ENCODE results near the gene PIK3R2. TPM values are rescaled to one million over a fixed set of nuclear protein-coding genes. Genes with fewer than 3 reads are reported as not detected.
"Not testable (repeated sequence)": the region's sequence is repeated elsewhere in the genome, so short reads cannot be mapped to it uniquely, and the experiment has no call there.

PIK3R2 gene
- 41.4 and 42.4 TPM in 2 replicates for total RNA-seq

DNA sequence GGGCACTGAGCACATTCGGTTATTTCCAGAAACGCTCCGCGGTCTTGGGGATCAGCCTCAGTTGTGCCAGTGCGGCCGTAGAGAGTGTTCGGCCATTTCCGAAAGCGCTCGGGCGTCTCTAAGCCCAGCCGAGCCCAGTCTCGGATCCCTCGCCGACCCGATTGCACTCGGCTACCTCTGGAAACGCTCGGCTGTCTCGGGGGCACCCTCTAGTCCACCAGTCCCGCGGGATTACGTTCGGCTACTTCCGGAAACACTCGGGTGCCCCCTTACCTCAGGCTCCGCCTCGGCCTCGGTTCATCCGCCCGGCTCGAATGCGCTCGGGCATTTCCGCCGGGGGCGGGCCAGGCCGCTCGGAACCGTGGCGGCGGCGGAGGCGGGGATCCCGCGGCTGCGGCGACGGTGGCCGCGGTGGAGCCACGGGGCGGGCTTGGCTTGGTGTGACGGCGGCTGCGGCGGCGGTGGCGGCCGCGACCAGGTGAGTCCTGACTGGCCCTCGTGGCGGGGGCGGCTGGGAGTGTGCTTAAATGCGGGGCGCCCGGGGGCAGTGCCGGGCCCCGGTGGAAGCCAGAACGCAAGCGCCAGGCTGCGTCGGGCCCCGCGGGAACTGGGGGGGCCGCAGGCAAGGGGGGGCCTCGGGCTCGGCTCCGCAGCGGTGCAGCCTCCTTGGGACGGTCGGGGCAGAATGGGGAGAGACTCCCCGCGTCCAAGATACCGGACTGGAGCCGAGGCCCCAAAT lies at the start of gene PIK3R2:
TSS of gene PIK3R2 (plus strand) at position 347 of the 739 bp plus-strand sequence. CDS start 2,717 bp downstream, outside the sequence.
- Histone ChIP-seq H3K36me3 (ENCODE audit: control insufficient read depth, insufficient read depth, low read length) (peaks cover 2% of the 10 kb centered on the region), H3K27me3 (ENCODE audit: control insufficient read depth, insufficient read depth, low read length) (no peaks in the 10 kb centered on the region), H3K4me3 (ENCODE audit: low read depth, low read length) (peak within 1 kb of the TSS; percentile 96)
- TF ChIP-seq CTCF (IDR thresholded peaks at IDR 0.05; ENCODE audit: insufficient read depth, low read length, poor library complexity, severe bottlenecking): no peak
- DNase-seq (ENCODE audit: low read depth): peak; percentile 85

- peaks cover 11% of the 10 kb centered on the region for H3K27me3 ChIP-seq (ENCODE audit: control insufficient read depth, insufficient read depth, low read length)
- DNase-seq (ENCODE audit: low read depth): no peak
- no peak for TF ChIP-seq CTCF (IDR thresholded peaks at IDR 0.05; ENCODE audit: insufficient read depth, low read length, poor library complexity, severe bottlenecking)
- H3K4me3 ChIP-seq (ENCODE audit: low read depth, low read length): peak overlapping the region; percentile 31
- H3K36me3 ChIP-seq (ENCODE audit: control insufficient read depth, insufficient read depth, low read length): no peaks in the 10 kb centered on the region
These were observed 48.2 kb upstream of the PIK3R2 start for GRCh38 chr19:18104793-18105131.

GRCh38 chr19:18105259-18105658 lies 47.7 kb upstream of the PIK3R2 start:
- peaks cover 10% of the 10 kb centered on the region for H3K27me3 ChIP-seq (ENCODE audit: control insufficient read depth, insufficient read depth, low read length)
- not testable (repeated sequence) for DNase-seq (ENCODE audit: low read depth); H3K36me3 ChIP-seq (ENCODE audit: control insufficient read depth, insufficient read depth, low read length); H3K4me3 ChIP-seq (ENCODE audit: low read depth, low read length)

DNA sequence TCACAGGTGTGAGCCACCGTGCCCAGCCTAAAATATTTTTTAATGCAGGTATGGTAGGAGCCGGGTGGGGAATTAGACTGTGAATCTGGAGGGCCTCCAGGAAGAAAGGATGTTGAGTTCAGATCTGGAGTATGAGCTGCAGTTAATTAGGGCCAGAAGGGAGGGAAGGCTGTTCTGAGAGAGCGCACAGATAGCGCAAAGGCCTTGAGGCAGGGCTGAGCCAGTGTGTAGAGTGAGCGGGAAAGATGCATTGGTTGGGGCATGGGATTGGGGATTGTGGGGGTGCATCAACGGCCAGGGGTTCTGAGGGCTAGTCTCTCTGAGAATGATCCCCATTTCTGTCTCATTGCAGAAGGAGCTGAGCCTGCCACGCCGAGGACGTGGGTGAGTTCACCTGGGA lies 45.7 kb upstream of the PIK3R2 start:
- TF ChIP-seq CTCF (IDR thresholded peaks at IDR 0.05; ENCODE audit: insufficient read depth, low read length, poor library complexity, severe bottlenecking): no peak
- H3K27me3 ChIP-seq (ENCODE audit: control insufficient read depth, insufficient read depth, low read length): peaks cover 8% of the 10 kb centered on the region
- H3K36me3 ChIP-seq (ENCODE audit: control insufficient read depth, insufficient read depth, low read length): no peaks in the 10 kb centered on the region
- no peak overlapping the region for H3K4me3 ChIP-seq (ENCODE audit: low read depth, low read length)
- no peak for DNase-seq (ENCODE audit: low read depth)

GRCh38 chr19:18108897-18109296 lies 44.1 kb upstream of the PIK3R2 start:
- DNase-seq (ENCODE audit: low read depth): no peak
- H3K36me3 ChIP-seq (ENCODE audit: control insufficient read depth, insufficient read depth, low read length): no peaks in the 10 kb centered on the region
- no peak for TF ChIP-seq CTCF (IDR thresholded peaks at IDR 0.05; ENCODE audit: insufficient read depth, low read length, poor library complexity, severe bottlenecking)

DNA sequence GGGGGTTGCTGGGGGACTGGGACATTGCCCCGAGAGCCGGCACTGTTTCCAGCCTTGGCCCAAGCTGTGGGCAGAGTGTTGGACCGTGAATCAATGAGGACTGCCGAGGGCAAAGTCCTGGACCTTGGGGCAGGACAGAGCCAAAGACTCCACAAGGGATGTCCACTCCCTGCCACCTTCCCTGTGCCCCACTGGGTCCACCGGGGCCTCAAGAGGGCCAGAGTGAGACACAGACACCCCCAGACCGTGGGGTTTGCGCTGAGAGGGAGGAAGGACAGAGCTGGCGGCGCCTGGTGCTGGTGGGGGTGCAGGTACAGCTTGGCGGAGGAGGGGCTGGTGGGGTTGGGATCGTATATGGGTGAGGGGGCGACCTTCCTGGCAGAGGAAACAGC lies 43.6 kb upstream of the PIK3R2 start:
- no peak for TF ChIP-seq CTCF (IDR thresholded peaks at IDR 0.05; ENCODE audit: insufficient read depth, low read length, poor library complexity, severe bottlenecking)
- Histone ChIP-seq H3K4me3 (ENCODE audit: low read depth, low read length) (peak overlapping the region; percentile 80), H3K36me3 (ENCODE audit: control insufficient read depth, insufficient read depth, low read length) (no peaks in the 10 kb centered on the region), H3K27me3 (ENCODE audit: control insufficient read depth, insufficient read depth, low read length) (peaks cover 5% of the 10 kb centered on the region)
- no peak for DNase-seq (ENCODE audit: low read depth)

More at GRCh38 chr19:18108897-18109296, 44.1 kb upstream of the PIK3R2 start:
- Histone ChIP-seq H3K27me3 (ENCODE audit: control insufficient read depth, insufficient read depth, low read length) (peaks cover 5% of the 10 kb centered on the region), H3K4me3 (ENCODE audit: low read depth, low read length) (no peak overlapping the region)
